Inflammatory macrophage treated with lipopolysaccharide for 4 hours (primary cell): ENCODE measurements around the gene OSTF1.

Experiments used
- DNase-seq: peaks from one replicate; pipeline ENCODE4 v3.0.0-alpha.2; 2020

OSTF1 gene, protein sequence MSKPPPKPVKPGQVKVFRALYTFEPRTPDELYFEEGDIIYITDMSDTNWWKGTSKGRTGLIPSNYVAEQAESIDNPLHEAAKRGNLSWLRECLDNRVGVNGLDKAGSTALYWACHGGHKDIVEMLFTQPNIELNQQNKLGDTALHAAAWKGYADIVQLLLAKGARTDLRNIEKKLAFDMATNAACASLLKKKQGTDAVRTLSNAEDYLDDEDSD

GRCh38 chr9:75087824-75088645, at the start of gene OSTF1, which contains the start of gene NMRK1:
OSTF1 (plus strand) TSS chr9:75088514; CDS start chr9:75088693, 179 bp downstream.
NMRK1 (minus strand) TSS chr9:75088155; CDS start chr9:75083115, 5,040 bp downstream.
- peak; percentile 98 for DNase-seq

GRCh38 chr9:75039009-75039408, 49.3 kb upstream of the OSTF1 start:
- no peak for DNase-seq

DNA sequence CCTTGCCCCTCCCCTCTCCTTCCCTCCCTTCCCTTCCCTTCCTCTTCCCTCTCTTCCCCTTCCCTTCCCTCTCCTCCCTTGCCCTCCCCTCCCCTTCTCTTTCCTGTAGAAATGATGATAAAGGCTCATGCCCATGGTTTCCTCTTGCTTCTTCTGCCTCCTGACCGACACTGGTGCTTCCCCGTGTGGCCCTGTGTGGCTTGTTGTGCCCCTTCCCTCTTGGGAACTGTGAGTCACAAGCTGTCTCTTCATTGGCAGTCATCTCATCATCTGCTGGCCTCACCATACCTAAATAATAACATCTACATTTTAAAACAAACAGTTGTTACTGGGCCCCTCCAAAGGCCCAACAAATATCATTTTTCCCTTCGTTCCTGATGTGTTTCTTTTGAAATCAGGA, 48.5 kb upstream of the OSTF1 start:
- DNase-seq: peak; percentile 7

DNA sequence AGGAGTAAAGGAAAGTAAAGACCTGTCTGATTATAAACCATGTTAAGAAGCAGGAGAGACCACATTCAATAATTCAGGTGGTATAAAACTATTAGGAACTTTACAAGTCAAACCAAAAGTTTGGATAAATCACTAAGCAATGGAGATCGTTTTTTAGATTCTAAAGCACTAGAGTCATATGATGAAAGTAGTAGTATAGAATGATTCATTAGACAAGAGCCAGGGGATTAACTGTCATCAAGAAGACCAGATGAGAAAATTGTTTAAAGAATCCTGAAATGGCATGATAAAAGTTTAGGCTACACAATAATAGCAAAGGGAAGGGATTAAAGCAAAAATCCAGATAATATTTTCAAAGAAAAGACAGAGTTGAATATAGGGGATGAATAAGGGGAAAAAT, 47.3 kb upstream of the OSTF1 start:
- DNase-seq: no peak

DNA sequence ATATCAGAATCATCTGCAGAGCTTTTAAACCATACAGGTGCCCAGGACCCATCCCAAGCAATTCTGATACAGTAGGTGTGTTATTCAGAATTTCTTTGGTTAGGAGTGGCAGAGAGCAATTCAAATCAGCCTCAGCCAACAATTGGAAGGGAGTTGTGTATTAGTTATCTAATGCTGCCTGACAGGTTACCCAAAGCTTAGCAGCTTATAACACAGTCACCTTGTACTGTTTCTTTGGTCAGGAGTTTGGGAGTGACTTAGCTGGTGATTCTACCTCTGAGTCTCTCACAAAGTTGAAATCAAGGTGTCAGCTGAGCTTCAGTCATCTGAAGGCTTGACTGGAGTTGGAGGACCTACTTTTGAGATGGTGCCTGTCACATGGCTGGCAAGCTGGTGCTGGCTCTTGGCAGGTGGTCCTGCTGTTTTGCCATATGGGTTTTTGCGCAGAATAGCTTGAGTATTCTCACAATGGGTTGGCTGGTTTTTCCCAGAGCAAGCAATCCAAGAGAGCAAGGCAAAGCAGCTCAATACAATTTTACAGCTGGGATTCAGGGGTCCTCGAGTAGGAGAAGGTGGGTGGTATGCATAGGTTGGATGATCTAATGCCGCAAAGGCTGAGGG, 41.5 kb upstream of the OSTF1 start:
- no peak for DNase-seq

DNA sequence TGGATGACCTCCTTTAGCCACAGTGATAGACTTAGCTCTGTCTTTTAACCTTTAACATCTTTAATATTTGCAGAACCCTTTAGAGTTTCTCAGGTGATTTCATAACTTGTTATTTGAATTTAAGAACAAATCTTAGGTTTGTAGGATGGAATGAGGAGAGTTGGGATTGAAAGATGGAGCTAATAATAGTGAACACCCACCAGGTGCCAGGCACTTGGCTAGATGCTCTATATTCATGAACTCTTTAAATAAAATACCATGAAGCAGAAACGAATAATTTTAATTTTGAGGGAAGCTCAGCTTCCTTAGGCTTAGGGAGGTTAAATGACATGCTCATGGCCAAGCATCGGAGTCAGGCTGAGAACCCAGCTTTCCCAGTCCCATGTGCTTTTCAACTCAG, 40.8 kb upstream of the OSTF1 start:
- DNase-seq: no peak

DNA sequence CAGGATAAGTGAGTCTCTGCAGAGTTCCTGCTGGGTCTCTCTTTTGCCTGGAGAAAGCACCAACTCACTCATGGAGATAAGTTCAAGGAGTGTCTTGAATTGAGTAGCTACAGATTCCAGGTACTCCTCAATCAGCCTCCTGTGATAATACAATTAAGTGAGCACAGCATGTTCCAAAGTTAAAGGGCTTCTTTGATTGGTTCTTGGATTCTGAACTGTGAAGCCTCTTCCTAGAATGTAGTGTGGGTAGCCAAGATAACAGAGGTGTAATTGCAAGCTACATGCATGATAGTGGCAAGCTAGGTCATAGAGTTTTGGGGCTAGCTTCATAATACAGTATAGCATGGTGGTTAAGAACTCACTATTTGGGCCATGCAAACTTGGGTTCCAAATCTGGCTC, 37.0 kb upstream of the OSTF1 start:
- DNase-seq: no peak

GRCh38 chr9:75053869-75054268, 34.4 kb upstream of the OSTF1 start:
- DNase-seq: no peak

DNA sequence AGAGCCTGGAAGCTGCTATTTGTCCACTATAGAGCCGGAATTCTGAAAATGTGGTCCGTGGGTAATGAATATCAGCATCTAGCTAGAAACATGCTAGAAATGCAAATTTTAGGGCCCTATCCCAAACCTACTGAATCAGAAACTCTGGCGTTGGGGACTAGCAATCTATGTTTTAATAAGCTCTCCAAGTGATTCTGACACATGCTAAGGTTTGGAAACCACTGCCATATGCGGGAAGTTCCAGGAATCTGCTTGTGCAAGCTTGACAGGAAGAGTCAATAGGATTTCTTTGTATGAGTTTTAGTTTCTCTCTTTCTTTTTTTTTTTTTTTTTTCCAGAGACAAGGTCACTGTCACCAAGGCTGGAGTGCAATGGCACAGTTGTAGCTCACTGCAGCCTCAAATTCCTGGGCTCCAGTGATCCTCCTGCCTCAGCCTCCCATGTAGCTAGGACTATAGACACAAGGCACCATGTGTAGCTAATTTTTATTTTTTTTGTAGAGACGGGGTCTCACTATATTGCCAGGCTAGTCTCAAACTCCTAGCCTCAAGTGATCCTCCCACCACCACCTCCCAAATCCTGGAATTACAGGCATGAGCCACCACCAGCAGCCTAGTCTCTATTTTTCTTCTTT, 33.8 kb upstream of the OSTF1 start:
- no peak for DNase-seq

DNA sequence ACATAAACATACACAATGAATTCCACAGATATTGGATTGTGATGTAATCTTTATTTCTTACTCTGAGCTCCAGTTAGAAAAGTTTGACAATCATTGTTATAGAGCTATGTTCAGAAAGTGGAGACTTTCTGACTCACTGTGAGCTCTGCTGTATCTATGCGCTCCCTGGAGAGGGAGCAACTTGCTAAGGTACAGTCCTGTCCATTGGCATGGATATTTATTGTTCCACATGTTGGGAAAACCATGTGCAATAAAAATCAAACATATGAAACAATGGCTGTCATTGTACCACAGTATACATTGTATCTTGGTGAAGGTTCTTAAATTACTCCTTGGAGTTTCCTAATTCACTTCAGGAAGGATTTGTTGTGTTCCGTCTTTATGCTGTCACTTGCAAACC, 27.1 kb upstream of the OSTF1 start:
- DNase-seq: no peak

GRCh38 chr9:75063556-75064305, 24.6 kb upstream of the OSTF1 start:
- DNase-seq: no peak

- DNase-seq: no peak
These were observed 23.8 kb upstream of the OSTF1 start for GRCh38 chr9:75064307-75065025.

DNA sequence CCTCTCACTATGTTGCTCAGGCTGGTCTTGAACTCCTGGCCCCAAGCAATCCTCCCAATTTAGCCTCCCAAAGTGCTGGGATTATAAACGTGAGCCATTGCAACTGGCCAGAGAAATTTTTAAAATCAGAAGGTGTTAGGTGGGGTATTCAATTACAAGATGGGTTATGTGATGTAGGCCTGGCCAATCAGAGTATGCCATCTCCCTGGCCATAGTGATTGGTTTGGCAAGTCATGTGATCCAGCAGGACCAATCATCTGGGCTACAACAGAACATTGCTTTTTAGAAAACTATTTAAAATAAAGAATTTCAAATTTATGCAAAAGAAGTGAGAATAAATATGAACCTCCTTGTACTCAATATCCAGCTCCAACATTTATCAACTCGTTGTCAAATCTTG, 22.8 kb upstream of the OSTF1 start:
- no peak for DNase-seq

GRCh38 chr9:75067894-75068293, 20.4 kb upstream of the OSTF1 start:
- no peak for DNase-seq

GRCh38 chr9:75069171-75069570, 19.1 kb upstream of the OSTF1 start:
- DNase-seq: no peak

- DNase-seq: no peak
These were observed 16.7 kb upstream of the OSTF1 start for GRCh38 chr9:75071530-75072122.

- DNase-seq: no peak
These were observed 15.4 kb upstream of the OSTF1 start for GRCh38 chr9:75072895-75073294.

GRCh38 chr9:75081632-75082031, 6.7 kb upstream of the OSTF1 start:
- DNase-seq: peak; percentile 32

GRCh38 chr9:75083188-75083970, 4.9 kb upstream of the OSTF1 start:
- DNase-seq: no peak

GRCh38 chr9:75084081-75084672, 4.1 kb upstream of the OSTF1 start:
- no peak for DNase-seq
